ENCODE measurements around the gene EIF2S1. TPM values are rescaled to one million over a fixed set of nuclear protein-coding genes. Genes with fewer than 3 reads are reported as not detected.

EIF2S1 gene
- total RNA-seq, 4 donors from 2014 or later: 73.2 to 178 (median 114) TPM

GRCh38 chr14:67370830-67371229, 10.7 kb downstream of the EIF2S1 start:
- H3K9me3 ChIP-seq: no peaks in the 10 kb centered on the region
- WGBS: 85% methylated on average over 5 of the region's 5 CpGs
- no peaks in the 10 kb centered on the region for H3K27me3 ChIP-seq
- peaks cover 0 to 24% (median 8%) of the 10 kb centered on the region in 4 donors for H3K4me1 ChIP-seq
- H3K27ac ChIP-seq (replicated peaks in 1 of 4): no peak overlapping the region
- no peak overlapping the region for H3K4me3 ChIP-seq
- TF ChIP-seq POLR2AphosphoS5 (IDR thresholded peaks at IDR 0.05) (no peak), EP300 (IDR thresholded peaks at IDR 0.05) (no peak), CTCF (IDR thresholded peaks at IDR 0.05) (no peak), POLR2A (IDR thresholded peaks at IDR 0.05; ENCODE audit: low read depth) (no peak)
- no peak for DNase-seq (ENCODE audit: extremely low spot score)
- intact Hi-C loops (cut with DNase I): no loop called here
- peaks cover 35 to 100% (median 77%) of the 10 kb centered on the region in 4 donors for H3K36me3 ChIP-seq

DNA sequence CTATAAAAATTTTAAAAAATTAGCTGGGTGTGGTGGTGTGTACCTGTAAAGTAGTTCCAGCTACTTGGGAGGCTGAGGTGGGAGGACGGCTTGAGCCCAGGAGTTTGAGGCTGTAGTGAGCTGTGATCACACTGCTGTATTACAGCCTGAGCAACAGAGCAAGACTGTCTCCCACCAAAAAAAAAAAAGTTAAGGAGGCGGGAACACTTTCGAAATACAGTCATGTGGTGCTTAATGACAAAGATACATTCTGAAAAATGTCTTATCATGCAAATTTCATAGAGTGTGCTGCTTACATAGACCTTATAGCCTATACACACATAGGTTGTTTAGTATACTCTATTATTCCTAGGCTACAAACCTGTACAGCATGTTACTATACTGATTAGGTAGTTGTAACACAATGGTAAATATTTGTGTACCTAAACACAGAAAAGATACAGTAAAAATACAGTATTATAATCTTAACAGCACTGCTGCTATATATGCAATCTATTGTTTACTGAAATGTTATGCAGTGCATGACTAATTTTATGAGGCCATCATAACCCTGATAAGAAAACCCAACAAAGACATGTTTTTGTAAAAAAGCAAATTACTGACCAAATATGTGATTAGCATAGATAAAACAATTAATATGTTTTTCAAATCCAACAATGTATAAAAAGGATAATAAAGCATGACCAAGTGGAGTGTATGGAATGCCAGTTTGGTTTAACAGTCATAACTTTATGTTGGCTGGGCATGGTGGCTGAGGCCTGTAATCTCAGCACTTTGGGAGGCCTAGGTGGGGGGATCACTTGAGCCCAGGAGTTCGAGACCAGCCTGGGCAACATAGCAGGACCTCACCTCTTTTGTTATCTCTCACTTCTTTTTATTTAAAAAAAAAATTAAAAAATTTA, 11.4 kb downstream of the EIF2S1 start:
- H3K27ac ChIP-seq (replicated peaks in 1 of 4): no peak overlapping the region
- TF ChIP-seq CTCF (IDR thresholded peaks at IDR 0.05) (no peak), POLR2AphosphoS5 (IDR thresholded peaks at IDR 0.05) (no peak), EP300 (IDR thresholded peaks at IDR 0.05) (no peak), POLR2A (IDR thresholded peaks at IDR 0.05; ENCODE audit: low read depth) (no peak)
- WGBS: 96% methylated on average over 4 of the region's 4 CpGs
- no peaks in the 10 kb centered on the region for H3K27me3 ChIP-seq
- no peak overlapping the region for H3K4me3 ChIP-seq
- H3K9me3 ChIP-seq: no peaks in the 10 kb centered on the region
- no peak for DNase-seq (ENCODE audit: extremely low spot score)
- intact Hi-C loops (cut with DNase I): no loop called here
- H3K4me1 ChIP-seq: peaks cover 0 to 18% (median 8%) of the 10 kb centered on the region in 4 donors
- peaks cover 31 to 100% (median 75%) of the 10 kb centered on the region in 4 donors for H3K36me3 ChIP-seq

- no peak for TF ChIP-seq CTCF (IDR thresholded peaks at IDR 0.05)
- no peak for TF ChIP-seq POLR2A (IDR thresholded peaks at IDR 0.05; ENCODE audit: low read depth)
- no peak for TF ChIP-seq EP300 (IDR thresholded peaks at IDR 0.05)
- TF ChIP-seq POLR2AphosphoS5 (IDR thresholded peaks at IDR 0.05): no peak
- H3K27me3 ChIP-seq: no peaks in the 10 kb centered on the region
- no peak overlapping the region for H3K4me3 ChIP-seq
- 100% methylated on average over 1 of the region's 1 CpG for WGBS
- peaks cover 31 to 100% (median 76%) of the 10 kb centered on the region in 4 donors for H3K36me3 ChIP-seq
- H3K4me1 ChIP-seq: peaks cover 0 to 6% (median 2%) of the 10 kb centered on the region in 4 donors
- H3K9me3 ChIP-seq: no peaks in the 10 kb centered on the region
- DNase-seq (ENCODE audit: extremely low spot score): no peak
- no peak overlapping the region for H3K27ac ChIP-seq (replicated peaks in 1 of 4)
- intact Hi-C loops (cut with DNase I): no loop called here
Measured at GRCh38 chr14:67372833-67373232, 12.7 kb downstream of the EIF2S1 start.

GRCh38 chr14:67373347-67373746, 13.2 kb downstream of the EIF2S1 start:
- H3K9me3 ChIP-seq: no peaks in the 10 kb centered on the region
- TF ChIP-seq EP300 (IDR thresholded peaks at IDR 0.05) (no peak), POLR2A (IDR thresholded peaks at IDR 0.05; ENCODE audit: low read depth) (no peak), CTCF (IDR thresholded peaks at IDR 0.05) (no peak), POLR2AphosphoS5 (IDR thresholded peaks at IDR 0.05) (no peak)
- no peak overlapping the region for H3K27ac ChIP-seq (replicated peaks in 1 of 4)
- peaks cover 0 to under 1% (median 0%) of the 10 kb centered on the region in 4 donors for H3K4me1 ChIP-seq
- H3K4me3 ChIP-seq: no peak overlapping the region
- 81% methylated on average over 2 of the region's 2 CpGs for WGBS
- H3K27me3 ChIP-seq: no peaks in the 10 kb centered on the region
- DNase-seq (ENCODE audit: extremely low spot score): no peak
- intact Hi-C loops (cut with DNase I): no loop called here
- peaks cover 29 to 100% (median 74%) of the 10 kb centered on the region in 4 donors for H3K36me3 ChIP-seq

Data from esophagus muscularis mucosa (tissue), 4 donors.